Fibroblast of mammary gland (primary cell): Measurements from ENCODE around the gene OAS3.

Experiments
- DNase-seq: peaks from one replicate; pipeline ENCODE4 v3.0.0-alpha.2; 2010; ENCODE audit warnings: low read depth
- H3K4me3 ChIP-seq: 2 replicates; pipeline ENCODE4 v1.5.1; 2011; ENCODE audit warnings: low read depth, mild to moderate bottlenecking, low read length, moderate library complexity; ENCODE audit not compliant: control insufficient read depth
- CTCF ChIP-seq: conservative IDR thresholded peaks from 2 replicates; pipeline ENCODE4 v1.5.1; 2011; ENCODE audit warnings: low read depth, low read length, inconsistent platforms; ENCODE audit not compliant: control insufficient read depth, insufficient read depth

OAS3 gene

GRCh38 chr12:113021500-113021899, 83.2 kb downstream of the OAS3 start:
- no peak for TF ChIP-seq CTCF
- DNase-seq = no peak
- no peak overlapping the region for H3K4me3 ChIP-seq
